Tibial artery (tissue), 4 donors: ENCODE measurements around the gene SHC2.

ENCODE experiments used
- DNase-seq, 2 donors: peaks; one replicate each; pipeline ENCODE4 v3.0.0-alpha.2; 2019
- H3K27ac ChIP-seq, 2 donors: fragments of 200-600 bp; sonication (generic) in 1 of 2; 1 replicate in 1 of 2; 2 replicates in 1 of 2; pipeline ENCODE4 v1.5.1; 2018 to 2019; ENCODE audit warnings: mild to moderate bottlenecking in 1 of 2
- H3K27me3 ChIP-seq, 2 donors: fragments of 200-600 bp; sonication (generic) in 1 of 2; one replicate each; pipeline versions ENCODE4 v1.5.1 to v1.6.0; 2016 to 2019
- H3K36me3 ChIP-seq, 3 donors: fragments of 200-600 bp; sonication (generic) in 2 of 3; one replicate each; pipeline ENCODE4 v1.5.1; 2016 to 2019; ENCODE audit warnings: mild to moderate bottlenecking in 2 of 3
- H3K4me1 ChIP-seq, 4 donors: fragments of 200-600 bp; sonication (generic) in 2 of 4; 1 replicate in 3 of 4; 2 replicates in 1 of 4; pipeline ENCODE4 v1.5.1; 2016 to 2019
- H3K4me3 ChIP-seq, 2 donors: fragments of 200-600 bp; sonication (generic) in 1 of 2; 1 replicate in 1 of 2; 2 replicates in 1 of 2; pipeline ENCODE4 v1.5.1; 2018 to 2019; ENCODE audit warnings: mild to moderate bottlenecking in 2 of 2
- H3K9me3 ChIP-seq, 3 donors: fragments of 200-600 bp; sonication (generic) in 1 of 3; one replicate each; pipeline ENCODE4 v1.5.1; 2016 to 2019
- CTCF ChIP-seq, 2 experiments: fragments of 200-600 bp in 1 of 2; fragments of 450-650 bp in 1 of 2; IDR thresholded peaks; one replicate each; pipeline ENCODE4 v1.5.1; 2017 to 2019; ENCODE audit warnings: antibody characterized with exemption in 2 of 2, mild to moderate bottlenecking in 1 of 2, moderate library complexity in 1 of 2
- intact Hi-C: fragments of 100-400 bp; cut with DNase I; formaldehyde crosslinking; loops from one replicate; pipeline ENCODE4 v1.15.0; 2023; ENCODE audit warnings: low total_unique reads

Gene SHC2

GRCh38 chr19:488505-489417 is 27.9 kb upstream of the SHC2 start:
- no peak for TF ChIP-seq CTCF (IDR thresholded peaks at IDR 0.05)
- Histone ChIP-seq H3K27ac (peak overlapping the region; percentile 87 to 96), H3K9me3 (no peaks in the 10 kb centered on the region), H3K4me3 (peak overlapping the region; percentile 90 to 94), H3K27me3 (peaks cover 0 to 29% of the 10 kb centered on the region in 2 donors), H3K4me1 (peaks cover 0 to 12% (median 8%) of the 10 kb centered on the region in 4 donors), H3K36me3 (no peaks in the 10 kb centered on the region)
- intact Hi-C loops, result no loop called here
- peak; percentile 94 to 97 for DNase-seq

GRCh38 chr19:485583-486236 is 24.9 kb upstream of the SHC2 start:
- no peaks in the 10 kb centered on the region for H3K9me3 ChIP-seq
- H3K27me3 ChIP-seq, result peaks cover 0 to 29% of the 10 kb centered on the region in 2 donors
- no peak overlapping the region for H3K4me3 ChIP-seq
- no peak for TF ChIP-seq CTCF (IDR thresholded peaks at IDR 0.05)
- DNase-seq, result peak; percentile 67 to 83
- H3K36me3 ChIP-seq, result no peaks in the 10 kb centered on the region
- H3K4me1 ChIP-seq, result peaks cover 0 to 12% (median 8%) of the 10 kb centered on the region in 4 donors
- intact Hi-C loops, result no loop called here
- no peak overlapping the region for H3K27ac ChIP-seq

- intact Hi-C loops, result no loop called here
- Histone ChIP-seq H3K36me3 (no peaks in the 10 kb centered on the region), H3K27ac (no peak overlapping the region), H3K4me1 (peaks cover 0 to 12% (median 8%) of the 10 kb centered on the region in 4 donors), H3K4me3 (no peak overlapping the region), H3K27me3 (peaks cover 0 to 29% of the 10 kb centered on the region in 2 donors), H3K9me3 (no peaks in the 10 kb centered on the region)
- TF ChIP-seq CTCF (IDR thresholded peaks at IDR 0.05), result no peak
- DNase-seq, result no peak
Observed at GRCh38 chr19:485077-485476, 24.2 kb upstream of the SHC2 start.

GRCh38 chr19:484494-484893 is 23.7 kb upstream of the SHC2 start:
- no peak for TF ChIP-seq CTCF (IDR thresholded peaks at IDR 0.05)
- Histone ChIP-seq H3K36me3 (no peaks in the 10 kb centered on the region), H3K27ac (no peak overlapping the region), H3K9me3 (no peaks in the 10 kb centered on the region), H3K4me3 (no peak overlapping the region), H3K4me1 (peaks cover 0 to 11% (median 7%) of the 10 kb centered on the region in 4 donors), H3K27me3 (peaks cover 0 to 29% of the 10 kb centered on the region in 2 donors)
- no peak for DNase-seq
- intact Hi-C loops, result no loop called here

GRCh38 chr19:483332-484072 is 22.7 kb upstream of the SHC2 start:
- no peak overlapping the region for H3K27ac ChIP-seq
- H3K9me3 ChIP-seq, result no peaks in the 10 kb centered on the region
- no peak for DNase-seq
- no peak overlapping the region for H3K4me3 ChIP-seq
- intact Hi-C loops, result no loop called here
- TF ChIP-seq CTCF (IDR thresholded peaks at IDR 0.05), result no peak
- peaks cover 0 to 9% (median 5%) of the 10 kb centered on the region in 4 donors for H3K4me1 ChIP-seq
- no peaks in the 10 kb centered on the region for H3K36me3 ChIP-seq
- H3K27me3 ChIP-seq, result peaks cover 0 to 30% of the 10 kb centered on the region in 2 donors
